GM20431 (cell line): ENCODE measurements around the gene GNA12.
"Not testable (repeated sequence)": the region's sequence is repeated elsewhere in the genome, so short reads cannot be mapped to it uniquely, and the experiment has no call there.

Experiments used
- in situ Hi-C: fragments of 300-500 bp; cut with MseI, MboI; formaldehyde crosslinking; loops from one replicate; pipeline ENCODE4 v1.15.0; 2020; ENCODE audit warnings: low sequenced_read_pairs; ENCODE audit not compliant: unreplicated experiment

The GNA12 gene

GRCh38 chr7:2707481-2707880, 136.6 kb downstream of the GNA12 start:
- in situ Hi-C loops = no loop called here

DNA sequence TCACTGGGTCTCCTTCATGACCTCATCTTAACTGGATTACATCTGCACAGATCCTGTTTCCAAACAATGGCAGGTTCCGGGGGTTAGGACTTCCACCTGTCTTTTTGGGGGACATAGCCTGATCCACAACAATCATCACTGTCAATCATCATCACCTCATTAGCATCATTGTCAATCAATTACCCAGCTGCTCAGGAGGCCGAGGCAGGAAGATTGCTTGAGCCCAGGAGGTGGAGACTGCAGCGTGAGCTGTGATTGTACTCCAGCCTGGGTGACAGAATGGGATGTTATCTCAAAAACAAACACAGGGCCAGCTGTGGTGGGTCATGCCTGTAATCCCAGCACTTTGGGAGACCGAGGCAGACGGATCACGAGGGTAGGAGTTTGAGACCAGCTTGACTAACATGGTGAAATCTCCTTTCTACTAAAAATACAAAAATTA, 137.4 kb downstream of the GNA12 start:
- in situ Hi-C loops = no loop called here

DNA sequence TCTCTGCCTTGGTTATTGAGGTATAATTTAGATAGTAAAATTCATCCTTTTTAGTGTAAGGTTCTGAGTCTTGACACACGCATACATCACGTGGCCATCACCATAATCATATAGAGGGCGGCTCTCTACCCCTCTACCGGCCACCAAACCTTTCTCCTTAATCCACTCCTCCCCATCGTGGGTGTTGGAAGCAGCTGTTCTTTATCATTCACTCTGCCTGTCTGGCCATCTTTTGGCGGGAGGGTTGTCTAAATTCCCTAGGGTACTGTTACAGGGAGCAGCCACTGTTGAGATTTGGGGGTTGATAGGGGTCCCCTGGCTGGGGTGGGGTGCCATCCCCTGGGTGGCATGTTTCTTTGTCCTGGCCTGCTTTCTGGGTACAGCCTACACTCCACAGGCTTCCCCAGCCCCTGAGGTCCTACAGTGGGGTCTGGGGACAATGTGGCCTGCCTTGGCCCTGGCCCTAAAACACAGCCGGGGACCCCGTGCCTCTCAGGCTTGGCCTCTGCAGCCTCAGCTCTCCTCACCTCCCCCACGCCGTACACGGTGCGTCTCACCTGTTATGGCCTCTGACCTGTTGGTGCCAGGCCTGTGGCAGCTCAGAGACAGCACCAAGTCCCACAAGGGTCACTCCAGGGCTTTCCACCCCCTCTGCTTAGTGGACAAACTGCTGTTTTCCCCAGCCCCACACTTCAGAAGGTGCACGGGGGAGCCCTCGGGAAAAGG, 138.6 kb downstream of the GNA12 start:
- in situ Hi-C loops = no loop called here

DNA sequence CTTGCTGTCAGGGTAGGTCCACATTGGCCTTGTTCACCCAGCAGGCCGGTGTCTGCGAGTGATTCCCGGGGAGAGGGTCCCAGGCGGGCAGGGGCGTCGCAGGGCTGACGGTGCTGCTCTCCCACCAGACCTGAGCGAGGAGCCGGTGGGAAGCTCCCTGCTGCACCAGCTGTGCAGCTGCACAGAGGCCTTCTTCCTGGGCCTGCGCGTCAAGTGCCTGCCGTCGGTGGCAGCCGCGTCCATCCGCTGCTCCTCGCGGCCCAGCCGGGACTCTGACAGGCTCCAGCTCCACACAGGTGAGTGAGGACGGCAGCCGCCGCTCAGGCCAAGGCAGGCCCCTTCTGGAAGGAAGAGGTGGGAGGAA, 141.5 kb downstream of the GNA12 start:
- in situ Hi-C loops = no loop called here

DNA sequence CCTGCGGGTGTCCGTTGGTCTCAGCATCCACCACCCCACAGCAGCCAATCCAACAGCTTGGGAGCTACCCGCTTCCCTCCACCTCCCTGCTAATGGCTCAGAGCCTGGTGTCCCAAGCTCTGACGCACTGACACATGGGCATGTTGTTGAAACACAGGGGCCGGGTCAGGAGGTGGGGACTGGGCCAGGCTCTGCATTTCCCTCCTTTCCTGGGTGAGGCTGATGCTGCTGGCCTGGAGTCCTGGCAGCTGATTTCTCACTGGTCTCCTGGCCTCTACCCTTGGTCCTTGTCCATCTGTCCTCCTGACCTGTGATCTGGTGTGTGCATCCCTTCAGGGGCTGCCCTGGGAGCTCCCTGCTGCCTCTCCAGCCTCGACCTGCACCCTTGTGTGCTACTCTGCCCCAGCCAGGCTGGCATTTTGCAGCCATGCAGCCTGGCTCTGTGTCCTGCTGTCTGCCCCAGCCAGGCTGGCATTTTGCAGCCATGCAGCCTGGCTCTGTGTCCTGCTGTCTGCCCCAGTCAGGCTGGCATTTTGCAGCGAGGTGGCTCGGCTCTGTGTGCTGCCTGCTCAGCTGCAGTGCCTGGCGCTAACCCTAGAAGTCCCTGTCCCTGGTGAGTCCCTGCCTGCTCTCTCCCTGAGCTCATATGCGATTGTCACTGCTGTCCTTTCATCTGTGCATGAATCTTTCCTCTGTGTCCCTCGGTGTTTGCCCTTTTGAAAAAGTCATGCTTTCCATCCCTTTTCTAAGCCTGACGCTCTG, 142.1 kb downstream of the GNA12 start:
- in situ Hi-C loops = no loop called here

GRCh38 chr7:2701424-2701823, 142.7 kb downstream of the GNA12 start:
- in situ Hi-C loops = no loop called here

DNA sequence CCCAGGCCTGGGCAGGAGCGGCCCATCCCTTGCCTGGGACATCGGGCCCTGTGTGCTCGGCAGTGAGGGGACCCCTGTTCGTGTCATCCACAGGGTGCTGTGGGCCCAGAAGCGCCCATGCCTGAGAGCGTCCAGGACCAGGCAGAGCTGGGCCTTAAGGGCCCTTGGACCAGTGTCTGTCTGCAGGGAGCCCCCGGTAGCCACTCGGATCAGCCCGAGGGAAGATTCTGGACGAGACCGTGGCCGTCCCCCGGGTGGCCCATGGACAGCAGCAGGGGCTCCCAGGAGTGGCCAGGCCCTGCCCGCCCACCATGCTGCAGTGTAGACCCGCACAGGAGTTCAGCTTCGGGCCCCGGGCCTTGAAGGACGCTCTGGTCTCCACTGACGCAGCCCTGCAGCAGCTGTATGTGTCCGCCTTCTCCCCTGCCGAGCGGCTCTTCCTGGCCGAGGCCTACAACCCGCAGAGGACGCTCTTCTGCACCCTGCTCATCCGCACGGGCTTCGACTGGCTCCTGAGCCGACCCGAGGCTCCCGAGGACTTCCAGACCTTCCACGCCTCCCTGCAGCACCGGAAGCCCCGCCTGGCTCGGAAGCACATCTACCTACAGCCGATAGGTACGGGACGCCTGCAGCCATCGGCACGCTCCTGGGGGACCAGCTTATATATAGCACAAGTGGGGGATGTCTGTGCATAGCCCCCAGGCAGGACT, 143.8 kb downstream of the GNA12 start:
- in situ Hi-C loops = no loop called here

DNA sequence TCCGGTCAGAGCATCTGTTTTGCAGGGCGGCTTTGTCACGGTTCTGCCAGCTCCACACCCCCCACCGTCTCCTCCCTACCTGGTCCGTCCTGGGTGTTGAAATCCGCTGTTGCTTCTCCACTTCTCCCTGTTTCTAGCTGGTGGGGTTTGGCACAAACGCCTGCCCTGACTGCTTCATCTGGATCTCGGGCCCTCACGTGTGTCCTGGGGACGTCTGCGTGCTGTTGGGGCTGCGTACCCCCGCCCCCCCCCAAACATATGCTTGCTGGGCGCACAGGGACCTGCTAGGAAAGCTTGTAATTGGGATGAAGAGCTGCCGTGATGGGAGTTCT, 144.9 kb downstream of the GNA12 start:
- in situ Hi-C loops = no loop called here

- in situ Hi-C loops = no loop called here
Observed at GRCh38 chr7:2698581-2699288, 145.4 kb downstream of the GNA12 start.

DNA sequence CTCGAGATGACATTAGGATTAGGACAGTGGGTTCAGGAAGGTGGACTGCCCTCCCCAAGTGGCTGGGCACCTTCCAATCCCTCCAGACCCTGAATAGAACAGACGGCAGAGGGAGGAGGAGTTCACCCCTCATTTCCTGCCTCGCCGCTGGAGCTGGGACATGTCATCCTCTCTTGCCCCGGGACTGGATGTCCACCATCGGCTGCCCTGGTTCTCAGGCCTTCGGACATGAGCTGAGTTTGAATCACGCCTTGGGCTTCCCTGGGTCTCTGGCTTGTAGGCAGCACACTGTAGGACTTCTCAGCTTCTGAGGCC, 150.0 kb downstream of the GNA12 start:
- in situ Hi-C loops = not testable (repeated sequence)

- in situ Hi-C loops = not testable (repeated sequence)
Observed at GRCh38 chr7:2693420-2694121, 150.5 kb downstream of the GNA12 start.

GRCh38 chr7:2692543-2692942, 151.6 kb downstream of the GNA12 start:
- in situ Hi-C loops = no loop called here

- in situ Hi-C loops = not testable (repeated sequence)
Observed at GRCh38 chr7:2691932-2692439, 152.1 kb downstream of the GNA12 start.

DNA sequence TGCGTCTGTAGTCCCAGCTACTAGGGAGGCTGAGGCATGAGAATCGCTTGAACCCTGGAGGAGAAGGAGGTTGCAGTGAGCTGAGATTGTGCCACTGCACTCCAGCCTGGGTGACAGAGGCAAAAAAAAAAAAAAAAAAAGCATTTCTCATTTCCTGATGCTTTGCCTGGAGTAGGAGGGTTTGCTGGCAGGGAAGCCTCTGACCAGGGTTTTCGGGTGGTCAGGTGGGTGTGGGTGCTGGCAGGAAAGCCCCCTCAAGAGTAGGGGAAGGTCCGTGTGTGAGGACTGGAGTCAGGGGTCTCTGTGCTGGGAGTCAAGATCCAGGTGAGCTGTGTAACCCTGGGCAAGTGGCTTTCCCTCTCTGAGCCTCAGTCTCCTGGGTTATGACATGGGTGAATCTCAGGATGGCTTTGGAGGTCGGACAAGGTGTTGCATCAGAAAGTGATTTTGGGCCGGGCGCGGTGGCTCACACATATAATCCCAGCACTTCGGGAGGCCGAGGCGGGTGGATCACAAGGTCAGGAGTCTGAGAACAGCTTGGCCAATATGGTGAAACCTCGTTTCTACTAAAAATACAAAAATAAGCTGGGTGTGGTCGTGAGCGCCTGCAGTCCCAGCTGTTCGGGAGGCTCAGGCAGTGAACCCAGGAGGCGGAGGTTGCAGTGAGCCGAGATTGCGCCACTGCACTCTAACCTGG, 152.9 kb downstream of the GNA12 start:
- in situ Hi-C loops = no loop called here

DNA sequence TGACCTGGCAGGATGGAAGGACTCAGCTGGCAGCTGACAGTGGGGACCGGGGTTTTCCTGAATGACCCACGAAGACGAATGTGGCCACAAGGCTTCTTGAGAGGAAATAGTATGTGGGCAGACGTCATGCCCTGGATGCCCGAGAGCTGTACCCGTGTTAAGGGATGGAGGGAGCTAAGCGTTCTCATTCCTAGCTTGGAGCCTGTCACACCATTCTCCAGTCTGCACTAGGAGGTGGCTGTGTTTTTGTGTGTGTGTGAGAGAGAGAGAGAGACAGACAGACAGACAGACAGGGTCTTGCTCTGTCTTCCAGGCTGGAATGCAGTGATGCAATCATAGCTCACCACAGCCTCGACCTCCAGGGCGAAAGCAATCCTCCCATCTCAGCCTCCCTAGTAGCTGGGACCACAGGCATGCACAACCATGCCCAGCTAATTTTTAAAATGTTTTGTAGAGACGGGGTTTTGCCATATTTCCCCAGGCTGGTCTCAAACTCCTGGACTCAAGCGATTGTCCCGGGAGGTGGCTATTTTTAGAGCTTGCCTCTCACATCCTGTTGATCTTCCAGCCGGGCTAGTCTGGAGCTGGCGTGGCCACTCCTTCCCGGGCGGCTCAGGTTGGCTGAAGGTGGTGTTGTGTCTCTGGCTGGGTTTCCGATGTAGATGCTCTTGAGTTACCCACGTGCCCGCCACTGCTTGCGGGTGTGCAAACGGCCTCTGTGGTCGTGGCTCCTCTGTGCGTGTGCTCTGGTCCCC, 154.0 kb downstream of the GNA12 start:
- in situ Hi-C loops = no loop called here

- in situ Hi-C loops = no loop called here
Observed at GRCh38 chr7:2689343-2689847, 154.7 kb downstream of the GNA12 start.

DNA sequence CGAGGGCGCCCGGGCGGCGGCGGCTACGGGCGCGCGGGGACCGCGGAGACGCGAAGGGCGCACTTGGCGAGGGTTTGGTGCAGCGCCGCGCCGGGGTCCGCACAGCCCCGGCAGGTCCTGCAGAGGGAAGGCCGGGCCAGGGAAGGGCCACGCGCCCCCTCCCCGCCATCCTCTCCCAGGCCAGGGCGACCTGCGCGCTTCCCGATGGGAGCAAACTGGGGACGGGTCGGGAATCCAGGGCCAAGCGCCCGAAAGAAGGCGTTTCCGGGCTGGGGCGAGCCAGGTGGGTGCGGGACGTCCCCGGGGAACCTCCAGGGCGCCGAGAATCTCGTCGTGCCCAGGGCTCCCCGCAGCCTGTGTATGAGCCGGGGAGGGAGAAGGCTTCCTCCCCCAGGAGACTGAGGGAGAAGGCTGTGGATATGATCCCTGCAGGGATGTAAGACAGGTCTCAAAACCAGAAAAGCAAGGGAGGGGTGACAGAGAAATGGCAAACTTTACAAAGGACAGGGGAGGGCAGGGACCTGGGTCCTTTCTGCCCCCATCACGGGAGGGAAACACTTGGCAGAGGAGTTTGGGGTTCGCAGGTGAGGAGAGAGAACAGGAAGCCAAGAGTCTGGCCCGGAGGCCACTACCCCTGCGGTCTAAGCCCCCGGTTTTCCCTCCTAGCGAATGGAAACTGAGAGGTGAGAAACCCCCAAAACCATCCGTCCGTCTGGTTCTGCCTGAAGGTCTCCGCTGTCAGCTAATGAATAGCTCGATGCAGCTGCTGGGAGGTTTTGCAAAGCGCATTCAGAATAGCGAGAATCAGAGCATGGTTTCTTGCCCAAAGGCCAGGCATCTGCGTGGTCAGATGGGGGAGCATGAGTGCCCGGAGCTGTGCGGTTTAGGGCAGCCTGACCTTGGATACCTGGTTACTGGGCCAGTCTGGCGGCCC, 155.4 kb downstream of the GNA12 start:
- in situ Hi-C loops = no loop called here
